Mucosa of descending colon (tissue), 3 donors: Measurements from ENCODE around the gene COMMD1. TPM values are rescaled to one million over a fixed set of nuclear protein-coding genes. Genes with fewer than 3 reads are reported as not detected.
"Not testable (repeated sequence)": the region's sequence is repeated elsewhere in the genome, so short reads cannot be mapped to it uniquely, and the experiment has no call there.

ENCODE experiments used
- ATAC-seq: fragments of 200-7000 bp; cut with Tn5 transposase; one replicate; pipeline ENCODE4 v1.9.1; 2020; ENCODE audit warnings: mild to moderate bottlenecking, moderate library complexity
- DNase-seq, 3 donors: peaks; one replicate each; pipeline ENCODE4 v3.0.0-alpha.2; 2020
- H3K36me3 ChIP-seq: fragments of 200-600 bp; one replicate; pipeline ENCODE4 v1.8.0; 2021; ENCODE audit warnings: low read depth, mild to moderate bottlenecking
- H3K4me1 ChIP-seq: fragments of 200-600 bp; one replicate; pipeline ENCODE4 v1.8.0; 2021; ENCODE audit warnings: low read depth, mild to moderate bottlenecking
- H3K4me3 ChIP-seq: fragments of 200-600 bp; one replicate; pipeline ENCODE4 v1.8.0; 2021; ENCODE audit warnings: mild to moderate bottlenecking
- H3K9me3 ChIP-seq: fragments of 200-600 bp; one replicate; pipeline ENCODE4 v1.8.0; 2021; ENCODE audit warnings: mild to moderate bottlenecking
- CTCF ChIP-seq: fragments of 200-600 bp; IDR thresholded peaks from one replicate; pipeline ENCODE4 v1.8.0; 2022; ENCODE audit warnings: antibody characterized with exemption, mild to moderate bottlenecking
- intact Hi-C, 2 donors: fragments of 100-400 bp; cut with DNase I in 1 of 2; cut with micrococcal nuclease in 1 of 2; formaldehyde crosslinking; loops; one replicate each; pipeline versions ENCODE4 v1.11.0 to v1.11.1; 2022; cut with DNase I, micrococcal nuclease
- long read RNA-seq, 2 donors: library from polyadenylated mRNA; unstranded; transcript quantifications; one replicate each; pipeline ENCODE4 v2.0.0, GENCODE V29; 2019 to 2021
- total RNA-seq, 3 donors: library from RNA; stranded (reverse); fragmentation: NEBNext Ultra II Directional in 2 of 3; extraction: Animal tissue kit (Norgen Biotek cat#: 25700) in 2 of 3; gene quantifications; one replicate each; pipeline versions ENCODE4 v1.2.1 to v1.2.4, GENCODE V29; 2021 to 2023
- donor health status: DM: no; HTN: no; CAD: no; lungs with moderate emphysema.
- donor health status: DM: no; HTN: no; CAD: no.
- donor health status: DM: no; HTN: yes; CAD: no.

The COMMD1 gene
- 10 to 100 TPM; 21.5 to 33.5 (median 24.8) TPM for total RNA-seq
- long read RNA-seq, donor 1, transcript COMMD1-201 (3 exons, 911 nt) = major isoform, 11 of 20 reads
- long read RNA-seq, donor 1, partial matches to known transcripts = 1 of 20 reads
- long read RNA-seq, donor 1, other reads (novel, unspliced or antisense) = 4 of 20 reads
- long read RNA-seq, donor 2, transcript COMMD1-201 (3 exons, 911 nt) = major isoform, 21 of 24 reads
- long read RNA-seq, donor 2, partial matches to known transcripts = 0 of 24 reads
- long read RNA-seq, donor 2, other reads (novel, unspliced or antisense) = 2 of 24 reads

- peaks cover 13% of the 10 kb centered on the region for H3K4me1 ChIP-seq
- intact Hi-C loops = no loop called here
- no peak for TF ChIP-seq CTCF
- no peaks in the 10 kb centered on the region for H3K36me3 ChIP-seq
- DNase-seq = peak; percentile 87 to 90 (median 89)
- ATAC-seq = peak; percentile 100
- no peaks in the 10 kb centered on the region for H3K9me3 ChIP-seq
- peak within 1 kb of the TSS; percentile 39 for H3K4me3 ChIP-seq
These were observed at the start of gene COMMD1 for GRCh38 chr2:61905372-61906185. Gene COMMD1 (plus strand): TSS chr2:61905674. CDS start chr2:61905679, 5 bp downstream.

GRCh38 chr2:61857224-61857623 is 48.2 kb upstream of the COMMD1 start:
- intact Hi-C loops = no loop called here
- TF ChIP-seq CTCF = no peak
- DNase-seq (no peak), ATAC-seq (no peak)
- Histone ChIP-seq H3K36me3 (no peaks in the 10 kb centered on the region), H3K4me1 (peaks cover 15% of the 10 kb centered on the region), H3K4me3 (no peak overlapping the region), H3K9me3 (no peaks in the 10 kb centered on the region)

DNA sequence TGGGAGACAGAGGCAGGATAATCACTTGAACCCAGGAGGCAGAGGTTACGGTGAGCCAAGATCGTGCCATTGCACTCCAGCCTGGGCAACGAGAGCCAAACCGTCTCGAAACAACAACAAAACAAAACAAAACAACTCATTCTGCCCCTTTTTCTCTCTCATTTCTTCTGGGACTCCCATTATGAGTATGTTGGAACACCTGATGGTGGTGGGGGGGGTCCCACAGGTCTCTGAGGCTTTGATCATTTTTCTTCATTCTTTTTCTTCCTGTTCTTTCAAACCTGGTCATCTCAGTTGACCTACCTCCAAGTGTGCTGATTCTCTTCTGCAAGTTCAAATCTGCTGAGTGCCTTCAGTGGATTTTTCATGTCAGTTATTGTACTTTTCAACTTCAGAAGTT is 43.4 kb upstream of the COMMD1 start:
- intact Hi-C loops = no loop called here
- H3K4me1 ChIP-seq = no peaks in the 10 kb centered on the region
- ATAC-seq = no peak
- TF ChIP-seq CTCF = no peak
- no peak overlapping the region for H3K4me3 ChIP-seq
- no peaks in the 10 kb centered on the region for H3K9me3 ChIP-seq
- H3K36me3 ChIP-seq = no peaks in the 10 kb centered on the region
- DNase-seq = no peak

- H3K9me3 ChIP-seq, H3K4me3 ChIP-seq, intact Hi-C loops, ATAC-seq, H3K4me1 ChIP-seq, DNase-seq: not testable (repeated sequence)
- H3K36me3 ChIP-seq = peaks cover 16% of the 10 kb centered on the region
These were observed 38.9 kb upstream of the COMMD1 start for GRCh38 chr2:61866482-61867089.

DNA sequence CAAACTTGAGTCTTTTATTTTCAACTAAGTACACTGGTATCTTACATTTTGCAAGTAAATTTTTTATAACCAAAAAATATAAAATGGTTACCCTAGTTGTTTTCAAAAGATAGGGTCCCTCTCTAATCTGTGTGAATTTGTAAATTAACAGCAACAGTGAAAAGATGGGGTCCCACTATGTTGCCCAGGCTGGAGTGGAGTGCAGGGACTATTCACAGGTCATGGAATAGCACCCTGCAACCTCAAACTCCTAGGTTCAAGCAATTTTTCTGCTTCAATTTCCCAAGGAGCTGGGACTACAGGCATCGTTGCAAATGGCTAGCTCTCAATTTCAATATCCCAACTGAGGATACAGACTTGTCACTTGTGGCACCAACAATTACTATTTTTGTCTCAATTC is 29.1 kb upstream of the COMMD1 start:
- no peaks in the 10 kb centered on the region for H3K9me3 ChIP-seq
- no peak overlapping the region for H3K4me3 ChIP-seq
- ATAC-seq (no peak), DNase-seq (no peak)
- intact Hi-C loops = no loop called here
- H3K36me3 ChIP-seq = peaks cover 8% of the 10 kb centered on the region
- H3K4me1 ChIP-seq = no peaks in the 10 kb centered on the region
- no peak for TF ChIP-seq CTCF
